HG02938 (cell line): Measurements from ENCODE around the gene COL13A1.

Experiments
- ATAC-seq: cut with Tn5 transposase; IDR thresholded peaks from one replicate; pipeline ENCODE4 v1.9.1; 2021; ENCODE audit warnings: mild to moderate bottlenecking, moderate library complexity; ENCODE audit not compliant: unreplicated experiment

COL13A1 gene

GRCh38 chr10:69789164-69789576 is 12.5 kb upstream of the COL13A1 start:
- ATAC-seq, result no peak

- ATAC-seq, result no peak
These were observed 9.9 kb upstream of the COL13A1 start for GRCh38 chr10:69791812-69792211.

- no peak for ATAC-seq
These were observed 9.4 kb upstream of the COL13A1 start for GRCh38 chr10:69792341-69792740.

GRCh38 chr10:69794673-69795072 is 7.0 kb upstream of the COL13A1 start:
- no peak for ATAC-seq

GRCh38 chr10:69795242-69795934 is 6.3 kb upstream of the COL13A1 start:
- no peak for ATAC-seq

GRCh38 chr10:69797959-69798358 is 3.7 kb upstream of the COL13A1 start:
- ATAC-seq, result no peak

- ATAC-seq, result no peak
These were observed 1.6 kb upstream of the COL13A1 start for GRCh38 chr10:69800109-69800508.

- ATAC-seq, result no peak
These were observed 1.0 kb upstream of the COL13A1 start for GRCh38 chr10:69800665-69801064.

GRCh38 chr10:69801094-69801433 is 642 bp upstream of the COL13A1 start:
- ATAC-seq, result no peak

GRCh38 chr10:69802424-69803161 is 887 bp downstream of the COL13A1 start:
- no peak for ATAC-seq

GRCh38 chr10:69803809-69804208 is 2.1 kb downstream of the COL13A1 start:
- ATAC-seq, result no peak

- no peak for ATAC-seq
These were observed 3.1 kb downstream of the COL13A1 start for GRCh38 chr10:69804775-69805174.

GRCh38 chr10:69807122-69807521 is 5.4 kb downstream of the COL13A1 start:
- ATAC-seq, result no peak

GRCh38 chr10:69807696-69808095 is 6.0 kb downstream of the COL13A1 start:
- ATAC-seq, result no peak

GRCh38 chr10:69809318-69809717 is 7.6 kb downstream of the COL13A1 start:
- ATAC-seq, result no peak

- ATAC-seq, result no peak
These were observed 8.4 kb downstream of the COL13A1 start for GRCh38 chr10:69810097-69810496.

GRCh38 chr10:69810675-69811397 is 9.1 kb downstream of the COL13A1 start:
- ATAC-seq, result no peak

- ATAC-seq, result no peak
These were observed 11.9 kb downstream of the COL13A1 start for GRCh38 chr10:69813632-69814031.

- ATAC-seq, result no peak
These were observed 12.5 kb downstream of the COL13A1 start for GRCh38 chr10:69814251-69814650.

GRCh38 chr10:69815104-69815503 is 13.4 kb downstream of the COL13A1 start:
- no peak for ATAC-seq

GRCh38 chr10:69816521-69816920 is 14.8 kb downstream of the COL13A1 start:
- ATAC-seq, result no peak

- no peak for ATAC-seq
These were observed 15.4 kb downstream of the COL13A1 start for GRCh38 chr10:69817078-69817581.
